Liver (tissue), 3 donors: ENCODE measurements around the gene LRGUK.

Experiments used
- CTCF ChIP-seq: fragments of 150-350 bp; IDR thresholded peaks from 2 replicates; pipeline ENCODE4 v1.5.1; 2017; ENCODE audit warnings: improper control_type of control experiment, low read depth, low read length; ENCODE audit not compliant: missing input control
- JUND ChIP-seq, 2 donors: IDR thresholded peaks; 2 replicates each; pipeline ENCODE4 v1.6.1; 2016; ENCODE audit warnings: antibody characterized with exemption in 2 of 2
- ZBTB33 ChIP-seq: IDR thresholded peaks from 2 replicates; pipeline ENCODE4 v1.6.1; 2016; ENCODE audit warnings: antibody characterized with exemption
- donor health status: healthy.
- donor health status: healthy.

- TF ChIP-seq CTCF: no peak
- TF ChIP-seq ZBTB33: no peak
- no peak for TF ChIP-seq JUND (IDR thresholded peaks at IDR 0.05)
Measured at GRCh38 chr7:134188311-134188710, 61.2 kb downstream of the LRGUK start.
